HG03159 (cell line): ENCODE results near the gene NKAIN2.
A peak's percentile ranks its signal among the peaks of the same experiment; 100 is the strongest.

Source experiments
- ATAC-seq: cut with Tn5 transposase; IDR thresholded peaks from one replicate; pipeline ENCODE4 v1.9.1; 2021; ENCODE audit warnings: mild to moderate bottlenecking, moderate library complexity; ENCODE audit not compliant: unreplicated experiment

Gene NKAIN2

GRCh38 chr6:123803504-123804013, at the start of gene NKAIN2:
Gene NKAIN2, plus strand, starts transcription at chr6:123803865.
- peak; percentile 23 for ATAC-seq

- no peak for ATAC-seq
These were observed 44.2 kb upstream of the NKAIN2 start for GRCh38 chr6:123759472-123759871.

GRCh38 chr6:123763904-123764303, 39.8 kb upstream of the NKAIN2 start:
- no peak for ATAC-seq

- no peak for ATAC-seq
These were observed 38.9 kb upstream of the NKAIN2 start for GRCh38 chr6:123764722-123765121.

GRCh38 chr6:123768921-123769320, 34.7 kb upstream of the NKAIN2 start:
- no peak for ATAC-seq

- ATAC-seq, result no peak
These were observed 34.2 kb upstream of the NKAIN2 start for GRCh38 chr6:123769431-123769830.

GRCh38 chr6:123770247-123770949, 33.3 kb upstream of the NKAIN2 start:
- no peak for ATAC-seq

GRCh38 chr6:123771126-123771525, 32.5 kb upstream of the NKAIN2 start:
- no peak for ATAC-seq

GRCh38 chr6:123777563-123777962, 26.1 kb upstream of the NKAIN2 start:
- ATAC-seq, result no peak

- ATAC-seq, result no peak
These were observed 23.6 kb upstream of the NKAIN2 start for GRCh38 chr6:123780021-123780420.

- no peak for ATAC-seq
These were observed 19.3 kb upstream of the NKAIN2 start for GRCh38 chr6:123784330-123784729.

GRCh38 chr6:123785039-123785438, 18.6 kb upstream of the NKAIN2 start:
- no peak for ATAC-seq

GRCh38 chr6:123788319-123788718, 15.3 kb upstream of the NKAIN2 start:
- ATAC-seq, result no peak

- ATAC-seq, result no peak
These were observed 9.5 kb upstream of the NKAIN2 start for GRCh38 chr6:123794190-123794589.

GRCh38 chr6:123794799-123795198, 8.9 kb upstream of the NKAIN2 start:
- no peak for ATAC-seq

GRCh38 chr6:123801067-123801466, 2.6 kb upstream of the NKAIN2 start:
- ATAC-seq, result no peak

GRCh38 chr6:123802351-123802696, 1.3 kb upstream of the NKAIN2 start:
- ATAC-seq, result peak; percentile 5

- ATAC-seq, result peak; percentile 99
These were observed 765 bp upstream of the NKAIN2 start for GRCh38 chr6:123802697-123803503.

- ATAC-seq, result no peak
These were observed 535 bp downstream of the NKAIN2 start for GRCh38 chr6:123804014-123804786.

GRCh38 chr6:123804787-123805540, 1.3 kb downstream of the NKAIN2 start:
- no peak for ATAC-seq

GRCh38 chr6:123805921-123806320, 2.3 kb downstream of the NKAIN2 start:
- no peak for ATAC-seq
